AG09319 (cell line): ENCODE measurements around the gene LRRC74B.
"Not testable (repeated sequence)": the region's sequence is repeated elsewhere in the genome, so short reads cannot be mapped to it uniquely, and the experiment has no call there.

ENCODE experiments used
- DNase-seq: peaks from one replicate; pipeline ENCODE4 v3.0.0-alpha.2; 2010; ENCODE audit warnings: low read depth; ENCODE audit errors: extremely low read depth
- TF ChIP-seq, protein P1 (sequence below): IDR thresholded peaks from 2 replicates; pipeline ENCODE4 v1.5.1; 2011; ENCODE audit warnings: low read depth, mild to moderate bottlenecking, inconsistent platforms, low read length, moderate library complexity

Gene LRRC74B

DNA sequence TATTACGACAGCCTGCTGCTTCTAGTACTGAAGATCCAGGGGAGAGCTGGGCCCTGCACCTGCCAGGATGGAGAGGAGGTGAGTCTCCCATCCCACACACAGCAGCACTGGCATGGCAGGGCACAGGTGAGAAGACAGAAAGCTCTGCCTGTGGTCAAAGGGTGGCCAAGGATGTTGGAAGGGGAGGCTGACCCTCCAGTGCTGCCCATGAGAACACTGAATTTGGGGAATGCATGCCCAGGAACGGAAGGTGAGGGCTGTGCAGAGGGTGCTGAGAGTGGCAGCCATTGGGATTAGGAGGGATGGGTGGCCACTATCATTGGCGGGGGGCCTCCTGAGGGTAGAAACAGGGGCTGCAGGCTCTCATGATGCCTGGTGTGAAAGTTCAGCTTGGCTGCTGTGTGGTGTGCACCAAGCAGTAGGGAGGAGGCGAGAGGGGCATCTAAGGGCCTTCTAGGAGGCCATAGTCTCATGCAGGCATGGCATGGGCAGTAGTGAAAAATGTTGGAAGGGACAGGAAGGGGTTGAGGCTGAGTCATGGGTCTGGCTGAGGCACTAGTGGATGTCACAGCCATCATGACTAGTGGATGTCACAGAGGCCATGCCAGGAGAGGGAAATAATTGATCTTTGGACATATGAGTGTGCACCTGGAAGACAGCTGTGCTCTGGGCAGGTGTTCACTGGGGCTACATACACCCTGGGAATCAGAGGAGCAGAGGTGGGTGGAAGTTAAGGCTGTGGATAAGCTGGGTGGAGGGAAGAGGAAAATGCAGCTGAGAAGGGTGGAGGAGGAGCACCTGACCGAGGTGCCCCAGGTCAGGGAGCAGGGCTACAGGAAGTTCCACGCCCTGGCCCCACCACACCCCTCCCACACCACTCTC is 2.5 kb upstream of the LRRC74B start:
- TF ChIP-seq, protein P1, sequence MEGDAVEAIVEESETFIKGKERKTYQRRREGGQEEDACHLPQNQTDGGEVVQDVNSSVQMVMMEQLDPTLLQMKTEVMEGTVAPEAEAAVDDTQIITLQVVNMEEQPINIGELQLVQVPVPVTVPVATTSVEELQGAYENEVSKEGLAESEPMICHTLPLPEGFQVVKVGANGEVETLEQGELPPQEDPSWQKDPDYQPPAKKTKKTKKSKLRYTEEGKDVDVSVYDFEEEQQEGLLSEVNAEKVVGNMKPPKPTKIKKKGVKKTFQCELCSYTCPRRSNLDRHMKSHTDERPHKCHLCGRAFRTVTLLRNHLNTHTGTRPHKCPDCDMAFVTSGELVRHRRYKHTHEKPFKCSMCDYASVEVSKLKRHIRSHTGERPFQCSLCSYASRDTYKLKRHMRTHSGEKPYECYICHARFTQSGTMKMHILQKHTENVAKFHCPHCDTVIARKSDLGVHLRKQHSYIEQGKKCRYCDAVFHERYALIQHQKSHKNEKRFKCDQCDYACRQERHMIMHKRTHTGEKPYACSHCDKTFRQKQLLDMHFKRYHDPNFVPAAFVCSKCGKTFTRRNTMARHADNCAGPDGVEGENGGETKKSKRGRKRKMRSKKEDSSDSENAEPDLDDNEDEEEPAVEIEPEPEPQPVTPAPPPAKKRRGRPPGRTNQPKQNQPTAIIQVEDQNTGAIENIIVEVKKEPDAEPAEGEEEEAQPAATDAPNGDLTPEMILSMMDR, result no peak
- DNase-seq, result no peak

DNA sequence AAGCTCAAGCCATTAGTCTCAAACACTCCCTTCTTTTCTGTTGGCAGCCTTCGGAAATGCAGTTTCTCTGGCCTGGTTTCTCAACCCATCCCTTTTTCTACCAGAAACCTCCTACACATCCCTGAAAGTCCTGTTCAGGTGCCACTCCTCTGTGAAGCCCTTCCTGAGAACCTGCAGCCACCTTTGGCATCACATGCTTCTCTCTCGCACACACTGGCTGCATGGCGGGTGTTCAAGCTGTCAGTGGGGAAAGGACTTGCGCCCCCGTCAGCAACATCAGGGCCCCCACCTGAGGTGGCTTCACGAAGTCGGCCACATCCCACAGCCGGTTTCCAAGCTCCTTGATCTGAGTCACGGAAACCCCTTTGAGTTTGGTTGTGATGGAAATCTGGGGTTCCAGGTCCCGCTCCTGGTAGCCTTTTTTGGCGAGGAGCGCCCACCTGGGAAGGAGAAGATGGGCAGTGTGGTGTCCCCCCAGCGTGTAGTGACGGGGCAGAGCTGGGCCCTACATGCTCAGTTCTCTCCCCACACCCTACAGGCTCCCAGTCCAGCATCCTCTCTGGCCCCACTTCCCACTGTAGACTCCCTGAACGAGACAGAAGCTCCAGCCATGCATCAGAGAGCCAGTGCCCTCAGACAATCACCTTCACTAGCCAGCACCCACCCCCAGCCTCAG is 1.7 kb upstream of the LRRC74B start:
- no peak for DNase-seq
- TF ChIP-seq, protein P1, result no peak

DNA sequence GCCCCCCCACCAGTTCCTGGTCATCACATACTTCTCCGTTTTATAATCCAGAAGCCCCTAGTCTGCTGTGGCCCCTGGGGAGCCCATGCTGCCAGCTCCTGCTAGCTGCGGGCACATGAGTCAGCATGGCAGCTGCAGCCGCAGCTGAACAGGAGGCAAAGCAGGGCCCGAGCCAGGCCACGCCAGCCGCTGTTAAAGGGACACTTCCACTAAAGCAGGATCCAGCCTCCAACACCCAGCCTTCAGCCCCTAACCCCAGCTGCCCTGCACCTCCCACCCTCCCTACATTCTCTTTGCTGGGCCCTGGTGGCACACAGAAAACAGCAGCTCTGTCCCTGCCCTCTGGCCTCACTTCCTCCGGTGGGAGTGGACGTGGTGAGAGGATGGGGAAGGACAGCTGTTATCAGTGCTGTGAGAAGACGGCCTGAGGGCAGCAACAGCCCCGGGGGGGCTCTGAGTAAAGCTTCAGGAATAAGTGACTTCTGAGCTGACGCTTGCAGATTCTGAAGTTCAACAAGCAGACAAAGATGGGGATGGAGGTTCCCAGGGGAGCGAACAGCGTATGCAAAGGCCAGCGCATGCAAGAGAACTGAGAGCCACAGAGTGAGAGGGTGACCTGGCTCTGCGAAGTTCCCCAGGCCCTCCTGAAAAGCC is 688 bp upstream of the LRRC74B start:
- DNase-seq, result no peak
- TF ChIP-seq, protein P1, result no peak

DNA sequence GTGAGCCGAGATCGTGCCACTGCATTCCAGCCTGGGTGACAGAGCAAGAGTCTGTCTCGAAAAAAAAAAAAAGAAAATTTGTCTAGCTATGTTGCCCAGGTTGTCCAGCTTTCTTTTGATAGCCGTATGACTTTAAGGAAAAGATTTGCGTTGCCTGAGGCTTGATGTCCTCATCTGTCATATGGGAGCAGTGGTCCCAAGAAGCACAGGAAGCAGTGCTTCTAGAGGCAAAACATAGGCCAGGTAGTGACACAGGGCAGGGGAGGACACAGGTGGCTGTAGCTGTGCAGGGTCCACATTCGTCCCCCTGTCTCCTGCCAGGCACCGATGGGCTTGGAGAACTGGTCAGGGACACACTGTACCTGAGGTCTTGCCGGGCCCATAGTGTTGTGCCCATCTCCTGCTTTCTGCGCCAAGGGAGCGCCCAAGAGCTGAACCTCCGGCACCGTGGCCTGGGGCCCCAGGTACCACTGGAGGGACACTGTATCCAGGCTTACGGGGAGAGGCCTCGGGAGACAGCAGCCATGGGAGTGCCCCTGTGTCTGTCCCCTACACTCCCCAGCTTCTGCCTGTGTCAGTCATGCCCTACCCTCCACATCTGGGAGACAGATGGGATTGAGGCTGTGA is 1.4 kb downstream of the LRRC74B start:
- no peak for DNase-seq
- TF ChIP-seq, protein P1, result no peak

DNA sequence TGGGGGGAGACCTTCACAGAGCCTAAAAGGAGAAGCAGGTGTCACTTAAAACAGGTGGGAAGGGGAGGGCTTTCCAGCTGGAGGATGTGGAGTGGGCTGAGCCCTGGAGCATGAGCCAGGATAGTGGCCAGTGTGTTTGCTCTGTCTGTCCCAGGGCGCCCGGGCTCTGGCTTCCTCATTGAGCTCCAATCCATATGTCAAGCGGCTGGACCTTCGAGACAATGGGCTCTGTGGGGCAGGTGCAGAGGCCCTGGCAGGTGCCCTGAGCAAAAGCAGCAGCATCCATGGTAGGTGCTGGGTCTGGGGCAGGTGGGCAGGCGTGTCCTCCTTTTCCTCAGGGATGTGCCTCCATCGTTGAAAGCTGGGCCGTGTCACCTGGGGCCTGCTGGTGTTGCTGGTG is 2.0 kb downstream of the LRRC74B start:
- no peak for DNase-seq
- TF ChIP-seq, protein P1, result no peak

DNA sequence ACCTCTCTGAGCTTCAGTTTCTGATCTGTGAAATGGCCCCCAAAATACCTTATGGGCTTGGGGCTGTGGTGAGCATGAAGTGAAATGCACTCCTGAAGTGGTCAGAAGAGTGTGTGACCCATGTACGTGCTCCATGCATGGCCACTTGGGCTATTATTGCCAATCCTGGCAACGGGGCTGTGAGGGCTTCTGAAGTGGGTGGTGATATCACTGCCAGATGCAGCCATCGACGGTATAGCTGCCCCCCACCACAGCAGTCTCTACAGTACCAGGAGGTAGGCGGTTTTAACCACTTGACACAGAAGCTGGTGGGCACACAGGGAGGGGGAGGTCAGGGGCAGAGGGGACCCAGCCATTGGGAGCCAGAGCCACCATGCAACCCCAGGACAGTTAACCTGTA is 2.7 kb downstream of the LRRC74B start:
- DNase-seq, result not testable (repeated sequence)

DNA sequence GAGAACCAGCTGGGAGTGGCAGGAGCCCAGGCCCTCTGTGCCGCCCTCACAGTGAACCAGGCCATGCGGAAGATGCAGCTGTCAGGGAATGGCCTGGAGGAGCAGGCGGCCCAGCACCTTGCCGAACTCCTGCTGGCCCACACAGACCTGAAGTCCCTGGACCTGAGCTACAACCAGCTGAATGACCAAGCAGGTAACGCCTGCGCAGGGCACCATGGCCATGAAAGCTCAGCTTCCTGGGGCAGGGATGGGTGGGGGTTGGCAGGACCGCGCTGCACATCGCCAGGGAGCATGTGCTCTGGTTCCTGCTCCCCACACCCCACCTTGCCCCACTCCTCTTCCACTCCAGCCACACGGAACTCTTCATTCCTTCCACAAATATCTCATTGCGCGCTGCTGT is 3.2 kb downstream of the LRRC74B start:
- DNase-seq, result not testable (repeated sequence)

DNA sequence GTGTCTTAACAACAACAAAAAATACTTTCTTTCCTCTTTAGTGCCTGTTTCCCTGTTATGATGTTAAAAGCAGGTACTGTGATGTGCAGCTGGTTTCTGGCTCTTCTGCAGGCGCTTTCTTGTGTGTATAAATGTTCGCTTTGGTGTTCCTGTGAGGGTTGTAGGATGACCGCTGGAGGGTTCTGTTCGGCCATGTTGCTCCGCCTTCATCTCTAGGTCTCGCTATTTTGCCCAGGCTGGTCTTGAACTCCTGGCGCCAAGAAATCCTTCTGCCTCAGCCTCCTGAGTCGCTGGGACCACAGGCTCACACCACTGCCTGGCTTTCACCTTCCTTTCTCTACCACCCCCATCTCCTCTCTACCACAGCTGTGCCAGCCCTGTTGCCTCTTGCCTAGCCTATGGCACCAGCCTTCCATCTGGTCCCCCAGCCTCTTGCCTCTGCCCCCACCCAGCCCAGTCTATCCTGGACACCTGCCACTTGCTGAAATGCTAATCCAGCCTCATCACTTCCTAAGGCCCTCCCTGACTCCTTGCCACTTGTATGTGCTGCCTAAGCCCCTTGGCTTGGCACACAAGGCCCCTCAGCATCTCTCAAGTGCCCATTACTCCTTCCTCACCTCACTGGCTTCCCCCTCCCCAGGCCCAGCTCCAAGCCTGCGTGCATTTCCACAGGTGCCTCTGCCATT is 5.5 kb downstream of the LRRC74B start:
- TF ChIP-seq, protein P1, result no peak
- no peak for DNase-seq
